GM18517 (cell line): ENCODE measurements around the gene TEX11.
"Not testable (repeated sequence)": the region's sequence is repeated elsewhere in the genome, so short reads cannot be mapped to it uniquely, and the experiment has no call there.

ENCODE experiments used
- ATAC-seq: cut with Tn5 transposase; IDR thresholded peaks from one replicate; pipeline ENCODE4 v1.9.1; 2021; ENCODE audit warnings: mild to moderate bottlenecking, moderate library complexity; ENCODE audit not compliant: unreplicated experiment

Gene TEX11

DNA sequence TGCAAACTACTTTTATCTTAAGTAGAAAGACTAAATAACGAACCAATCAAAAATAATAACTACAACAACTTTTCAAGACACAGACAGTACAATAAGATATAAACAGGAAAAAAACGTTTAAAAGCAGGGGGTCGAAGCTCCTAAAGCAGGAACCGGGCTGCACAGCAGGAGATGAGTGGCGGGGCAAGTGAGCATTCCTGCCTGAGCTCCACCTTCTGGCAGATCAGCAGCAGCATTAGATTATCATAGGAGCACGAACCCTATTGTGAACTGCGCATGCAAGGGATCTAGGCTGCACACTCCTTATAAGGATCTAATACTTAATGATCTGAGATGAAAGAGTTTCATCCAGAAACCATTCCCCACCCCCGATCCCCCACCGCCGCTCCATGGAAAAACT, 146.2 kb downstream of the TEX11 start:
- no peak for ATAC-seq

DNA sequence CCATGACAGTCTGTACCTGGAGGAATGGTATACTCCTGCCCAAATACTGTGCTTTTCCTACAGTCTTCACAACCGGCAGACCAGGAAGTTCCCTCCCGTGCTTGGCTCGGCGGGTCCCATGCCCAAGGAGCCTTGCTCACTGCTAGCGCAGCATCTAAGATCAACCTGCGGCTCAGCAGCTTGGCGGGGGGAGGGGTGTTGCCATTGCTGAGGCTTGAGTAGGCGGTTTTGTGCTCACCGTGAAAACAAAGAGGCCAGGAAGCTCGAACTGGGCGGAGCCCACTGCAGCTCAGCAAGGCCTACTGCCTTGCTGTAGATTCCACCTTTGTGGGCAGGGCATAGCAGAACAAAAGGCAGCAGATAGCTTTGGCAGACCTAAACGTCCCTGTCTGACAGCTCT, 152.7 kb downstream of the TEX11 start:
- no peak for ATAC-seq

DNA sequence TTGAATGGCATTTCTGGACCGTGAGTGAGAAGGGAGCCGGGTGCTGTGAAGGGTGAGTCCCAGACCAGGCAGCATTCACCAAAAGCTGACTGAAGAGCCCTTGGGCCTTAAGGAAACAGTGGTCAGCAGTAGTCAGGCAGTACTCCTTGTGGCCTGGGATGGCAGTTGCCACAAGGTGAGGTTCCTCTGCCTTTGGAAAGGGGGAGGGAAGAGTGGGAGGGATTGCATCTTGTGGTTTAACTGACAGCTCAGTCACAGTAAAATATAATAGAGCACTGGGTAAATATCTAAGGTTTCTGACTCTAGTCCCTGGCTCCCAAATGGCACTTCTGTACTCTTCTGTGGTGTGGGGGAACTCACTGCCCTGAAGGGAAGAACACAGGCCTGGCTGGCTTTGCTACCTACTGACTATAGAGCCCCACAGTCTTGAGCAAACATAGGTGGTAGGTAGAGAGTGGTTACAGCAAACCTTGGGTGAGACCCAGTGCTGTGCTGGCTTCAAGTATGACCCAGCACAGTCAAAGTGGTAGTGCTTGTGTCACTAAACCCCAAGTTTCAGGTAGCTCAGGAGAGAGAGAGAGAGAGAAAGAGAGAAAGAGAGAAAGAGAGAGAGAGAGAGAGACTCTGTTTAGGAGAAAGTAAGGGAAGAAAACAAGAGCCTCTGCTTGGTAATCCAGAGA, 154.2 kb downstream of the TEX11 start:
- no peak for ATAC-seq

DNA sequence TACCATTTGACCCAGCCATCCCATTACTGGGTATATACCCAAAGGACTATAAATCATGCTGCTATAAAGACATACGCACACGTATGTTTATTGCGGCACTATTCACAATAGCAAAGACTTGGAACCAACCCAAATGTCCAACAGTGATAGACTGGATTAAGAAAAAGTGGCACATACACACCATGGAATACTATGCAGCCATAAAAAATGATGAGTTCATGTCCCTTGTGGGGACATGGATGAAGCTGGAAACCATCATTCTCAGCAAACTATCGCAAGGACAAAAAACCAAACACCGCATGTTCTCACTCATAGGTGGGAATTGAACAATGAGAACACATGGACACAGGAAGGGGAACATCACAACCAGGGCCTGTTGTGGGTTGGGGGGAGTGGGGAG, 174.7 kb downstream of the TEX11 start:
- ATAC-seq: not testable (repeated sequence)

DNA sequence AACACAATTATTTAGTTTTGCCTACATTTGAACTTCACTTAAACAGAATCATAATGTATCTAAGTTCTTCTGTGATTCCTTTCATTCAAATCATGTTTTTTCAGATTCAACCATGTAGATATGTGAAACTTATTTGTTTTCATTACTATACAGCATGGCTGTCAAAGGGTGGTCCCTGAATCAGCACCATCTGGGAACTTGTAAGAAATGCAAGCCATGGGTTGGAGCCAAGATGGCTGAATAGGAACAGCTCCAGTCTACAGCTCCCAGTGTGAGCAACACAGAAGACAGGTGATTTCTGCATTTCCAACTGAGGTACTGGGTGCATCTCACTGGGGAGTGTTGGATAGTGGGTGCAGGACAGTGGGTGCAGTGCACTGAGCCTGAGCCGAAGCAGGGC, 180.6 kb downstream of the TEX11 start:
- ATAC-seq: not testable (repeated sequence)

DNA sequence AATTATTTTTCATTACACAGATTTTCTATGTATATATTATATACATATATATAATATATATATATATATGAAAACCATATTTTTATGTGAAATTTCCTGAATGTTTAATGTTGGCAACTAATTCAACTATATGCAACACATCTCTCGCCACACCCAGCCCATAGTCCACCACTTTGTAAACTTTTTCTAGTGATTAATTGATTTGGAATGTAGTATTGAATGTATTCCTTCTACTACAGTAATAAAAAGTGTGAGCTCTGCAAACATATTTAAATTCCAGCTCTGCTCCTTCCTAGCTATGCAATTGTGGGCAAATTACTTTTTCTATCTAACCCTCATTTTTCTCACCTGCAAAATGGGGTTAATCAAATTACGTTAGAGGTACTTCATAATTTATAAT, 187.8 kb downstream of the TEX11 start:
- no peak for ATAC-seq

DNA sequence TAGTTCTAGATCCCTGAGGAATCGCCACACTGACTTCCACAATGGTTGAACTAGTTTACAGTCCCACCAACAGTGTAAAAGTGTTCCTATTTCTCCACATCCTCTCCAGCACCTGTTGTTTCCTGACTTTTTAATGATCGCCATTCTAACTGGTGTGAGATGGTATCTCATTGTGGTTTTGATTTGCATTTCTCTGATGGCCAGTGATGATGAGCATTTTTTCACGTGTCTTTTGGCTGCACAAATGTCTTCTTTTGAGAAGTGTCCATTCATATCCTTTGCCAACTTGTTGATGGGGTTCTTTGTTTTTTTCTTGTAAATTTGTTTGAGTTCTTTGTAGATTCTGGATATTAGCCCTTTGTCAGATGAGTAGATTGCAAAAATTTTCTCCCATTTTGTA, 197.2 kb downstream of the TEX11 start:
- not testable (repeated sequence) for ATAC-seq

DNA sequence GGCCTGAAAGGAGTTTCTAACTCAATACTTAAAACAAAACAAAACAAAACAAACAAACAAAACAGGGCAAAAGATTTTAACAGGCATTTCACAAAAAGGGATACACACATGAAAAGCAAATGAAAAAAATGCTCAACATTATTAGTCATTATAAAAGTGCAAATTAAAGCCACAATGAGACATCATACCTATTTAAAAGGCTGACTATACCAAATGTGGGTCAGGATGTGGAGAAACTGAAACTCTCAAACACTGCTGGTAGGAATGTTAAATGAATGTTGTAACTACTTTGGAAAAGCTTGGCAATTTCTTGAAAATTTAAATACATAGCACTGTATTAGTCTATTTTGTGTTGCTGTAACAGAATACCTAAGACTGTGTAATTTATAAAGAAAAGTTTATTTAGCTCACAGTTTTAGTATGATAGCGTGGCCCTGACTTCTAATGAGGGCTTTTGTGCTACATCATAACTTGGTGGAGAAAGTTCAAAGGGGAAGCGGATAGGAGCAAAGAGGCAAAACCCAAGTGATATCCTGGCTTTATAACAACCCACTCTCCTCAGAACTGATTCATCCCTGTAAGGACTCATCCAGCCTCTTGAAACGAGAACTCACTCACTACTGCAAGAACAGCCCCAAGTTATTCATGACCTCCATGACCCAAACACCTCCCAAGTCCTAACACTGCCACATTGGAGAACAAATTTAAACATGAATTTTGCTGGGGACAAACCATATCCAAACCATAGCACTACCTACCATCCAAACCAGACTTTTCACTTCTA, 214.0 kb downstream of the TEX11 start:
- no peak for ATAC-seq

DNA sequence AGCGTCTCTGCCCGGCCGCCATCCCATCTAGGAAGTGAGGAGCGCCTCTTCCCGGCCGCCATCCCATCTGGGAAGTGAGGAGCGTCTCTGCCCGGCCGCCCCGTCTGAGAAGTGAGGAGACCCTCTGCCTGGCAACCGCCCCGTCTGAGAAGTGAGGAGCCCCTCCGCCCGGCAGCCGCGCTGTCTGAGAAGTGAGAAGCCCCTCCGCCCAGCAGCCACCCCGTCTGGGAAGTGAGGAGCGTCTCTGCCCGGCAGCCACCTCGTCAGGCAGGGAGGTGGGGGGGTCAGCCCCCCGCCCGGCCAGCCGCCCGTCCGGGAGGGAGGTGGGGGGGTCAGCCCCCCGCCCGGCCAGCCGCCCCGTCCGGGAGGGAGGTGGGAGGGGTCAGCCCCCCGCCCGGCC, 229.1 kb downstream of the TEX11 start:
- ATAC-seq: not testable (repeated sequence)

DNA sequence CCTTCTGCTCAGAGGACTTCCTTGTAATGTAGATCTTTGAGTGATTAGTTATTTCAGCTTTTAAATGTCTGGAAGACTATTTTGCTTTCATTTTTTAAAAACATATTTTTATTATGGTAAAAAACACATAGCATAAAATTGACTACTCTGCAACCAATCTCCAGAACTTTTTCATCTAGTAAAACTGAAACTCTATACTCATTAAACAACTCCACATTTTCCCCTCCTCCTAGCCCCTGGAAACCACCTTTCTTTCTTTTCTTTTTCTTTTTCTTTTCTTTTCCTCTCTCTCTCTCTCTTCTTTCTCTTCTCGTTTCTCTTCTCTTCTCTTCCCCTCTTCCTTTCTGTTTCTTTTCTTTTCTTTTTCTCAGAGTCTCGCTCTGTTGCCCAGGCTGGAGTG, 233.2 kb downstream of the TEX11 start:
- no peak for ATAC-seq

DNA sequence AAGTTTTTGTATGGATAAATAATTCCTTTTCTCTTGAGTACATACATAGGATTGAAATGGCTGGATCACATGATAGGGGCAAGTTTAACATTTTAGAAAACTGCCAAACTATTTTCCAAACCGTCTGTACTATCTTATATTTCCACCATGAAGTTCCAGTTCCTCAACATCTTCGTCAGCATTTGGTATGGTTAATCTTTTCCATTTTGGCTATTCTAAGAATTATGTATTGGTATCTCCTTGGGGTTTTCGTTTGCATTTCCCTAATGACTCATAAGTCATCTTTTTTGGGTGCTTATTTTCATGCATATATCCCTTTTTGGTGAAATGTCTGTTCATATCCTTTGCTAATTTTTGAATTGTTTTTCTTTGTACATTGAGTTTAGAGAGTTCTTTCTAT, 236.2 kb downstream of the TEX11 start:
- no peak for ATAC-seq

DNA sequence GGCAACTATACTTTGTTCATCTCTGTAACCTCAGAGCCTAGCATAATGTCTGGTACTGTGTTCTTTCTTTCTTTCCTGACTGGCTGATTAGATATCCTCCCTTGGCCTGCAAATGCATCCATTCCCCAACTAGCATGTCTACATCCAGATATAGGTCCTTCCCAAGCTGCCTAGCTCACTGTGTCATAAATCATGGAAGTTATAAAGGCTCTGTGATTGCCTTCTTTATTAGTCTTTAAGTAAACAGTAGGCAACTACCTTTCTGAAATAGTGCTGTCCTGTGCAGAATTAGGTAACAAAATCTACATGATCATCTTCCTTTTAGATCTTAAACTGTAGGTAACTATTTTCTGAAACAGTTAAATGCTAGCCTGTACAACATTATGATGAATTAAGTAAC, 239.4 kb downstream of the TEX11 start:
- no peak for ATAC-seq

DNA sequence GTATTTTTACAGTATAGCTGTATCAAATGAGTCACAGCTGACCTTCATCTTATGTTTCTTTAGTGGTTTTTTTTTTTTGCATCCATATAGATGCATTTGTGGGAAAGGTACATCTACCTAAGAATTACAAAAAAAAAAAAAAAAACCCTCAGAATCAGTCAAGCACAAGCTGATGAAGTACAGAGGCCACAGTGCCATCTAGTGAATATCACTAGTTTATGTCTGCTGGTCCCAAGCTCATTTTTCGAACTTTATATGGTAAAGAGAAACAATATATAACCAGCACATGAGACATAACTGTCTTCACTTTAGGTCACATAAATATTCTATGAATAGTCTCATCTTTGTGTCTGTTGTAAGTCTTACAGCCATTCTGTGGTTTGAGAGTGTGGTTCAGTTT, 243.8 kb downstream of the TEX11 start:
- ATAC-seq: no peak

DNA sequence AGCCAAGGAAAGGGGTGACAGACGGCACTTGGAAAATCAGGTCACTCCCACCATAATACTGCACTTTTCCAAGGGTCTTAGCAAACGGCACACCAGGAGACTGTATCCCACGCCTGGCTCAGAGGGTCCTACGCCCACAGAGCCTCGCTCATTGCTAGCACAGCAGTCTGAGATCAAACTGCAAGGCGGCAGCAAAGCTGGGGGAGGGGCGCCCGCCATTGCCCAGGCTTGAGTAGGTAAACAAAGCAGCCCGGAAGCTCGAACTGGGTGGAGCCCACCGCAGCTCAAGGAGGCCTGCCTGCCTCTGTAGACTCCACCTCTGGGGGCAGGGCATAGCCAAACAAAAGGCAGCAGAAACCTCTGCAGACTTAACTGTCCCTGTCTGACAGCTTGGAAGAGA, 247.4 kb downstream of the TEX11 start:
- not testable (repeated sequence) for ATAC-seq

DNA sequence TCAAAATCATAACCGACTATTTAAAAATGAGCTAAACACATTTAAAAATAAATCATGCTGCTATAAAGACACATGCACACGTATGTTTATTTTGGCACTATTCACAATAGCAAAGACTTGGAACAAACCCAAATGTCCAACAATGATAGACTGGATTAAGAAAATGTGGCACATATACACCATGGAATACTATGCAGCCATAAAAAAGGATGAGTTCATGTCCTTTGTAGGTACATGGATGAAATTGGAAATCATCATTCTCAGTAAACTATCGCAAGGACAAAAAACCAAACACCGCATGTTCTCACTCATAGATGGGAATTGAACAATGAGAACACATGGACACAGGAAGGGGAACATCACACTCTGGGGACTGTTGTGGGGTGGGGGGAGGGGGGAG, 251.0 kb downstream of the TEX11 start:
- not testable (repeated sequence) for ATAC-seq

DNA sequence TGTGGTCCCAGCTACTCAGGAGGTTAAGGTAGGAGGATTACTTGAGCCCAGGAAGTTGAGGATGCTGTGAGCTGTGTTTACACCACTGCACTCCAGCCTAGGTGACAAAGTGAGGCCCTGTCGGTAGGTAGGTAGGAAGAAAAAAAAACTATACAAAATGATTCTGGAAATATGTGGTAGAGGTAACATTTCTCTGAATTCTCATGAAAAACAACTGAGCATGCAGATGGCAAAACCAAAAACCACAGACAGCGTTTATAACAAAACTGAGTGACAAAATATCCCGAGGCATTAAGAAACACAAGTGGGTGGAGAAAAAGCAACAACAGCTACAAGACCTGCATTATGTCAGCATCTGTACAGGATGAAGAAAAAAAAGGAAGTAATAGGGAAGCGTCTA, 252.2 kb downstream of the TEX11 start:
- no peak for ATAC-seq

DNA sequence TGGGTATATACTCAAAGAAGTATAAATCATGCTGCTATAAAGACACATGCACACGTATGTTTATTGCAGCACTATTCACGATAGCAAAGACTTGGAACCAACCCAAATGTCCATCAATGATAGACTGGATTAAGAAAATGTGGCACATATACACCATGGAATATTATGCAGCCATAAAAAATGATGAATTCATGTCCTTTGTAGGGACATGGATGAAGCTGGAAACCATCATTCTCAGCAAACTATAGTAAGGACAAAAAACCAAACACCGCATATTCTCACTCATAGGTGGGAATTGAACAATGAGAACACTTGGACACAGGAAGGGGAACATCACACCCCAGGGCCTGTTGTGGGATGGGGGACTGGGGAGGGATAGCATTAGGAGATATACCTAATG, 260.6 kb downstream of the TEX11 start:
- ATAC-seq: not testable (repeated sequence)

DNA sequence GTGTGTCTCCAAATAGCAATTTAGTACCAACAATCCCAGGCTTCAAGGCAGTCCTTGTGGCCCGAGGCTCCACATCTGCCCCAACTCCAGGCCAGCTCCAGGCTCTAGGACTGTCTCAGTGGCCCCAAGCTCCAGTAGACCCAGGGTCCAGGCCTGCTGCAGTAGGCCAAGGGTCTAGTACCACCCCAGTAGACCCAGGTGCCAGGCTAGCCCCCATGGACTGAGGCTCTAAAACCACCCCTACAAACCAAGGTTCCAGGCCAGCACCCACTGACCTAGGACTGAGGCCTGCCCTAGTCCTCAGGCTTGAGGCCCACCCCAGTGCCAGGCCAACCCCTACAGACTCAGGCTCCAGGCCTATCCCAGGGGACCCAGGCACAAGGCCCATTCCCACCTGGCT, 272.3 kb downstream of the TEX11 start:
- no peak for ATAC-seq

DNA sequence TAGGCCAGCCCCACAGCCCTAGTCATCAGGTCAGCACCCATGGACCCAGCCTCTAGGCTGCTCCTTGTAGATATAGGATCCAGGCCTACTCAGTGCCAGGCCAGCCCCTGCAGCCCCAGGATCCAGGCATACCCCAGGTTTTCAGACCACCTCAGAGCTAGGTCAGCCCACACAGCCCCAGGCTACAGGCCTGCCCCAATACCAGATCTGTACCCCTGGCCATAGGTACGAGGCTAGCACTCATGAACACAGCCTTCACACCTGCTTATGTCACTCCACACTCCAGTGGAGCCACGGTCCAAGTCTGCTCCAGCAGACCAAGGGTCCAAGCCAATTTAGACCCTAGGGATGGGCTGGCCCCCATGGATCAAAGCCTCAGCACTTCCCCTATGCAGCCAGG, 272.8 kb downstream of the TEX11 start:
- no peak for ATAC-seq

DNA sequence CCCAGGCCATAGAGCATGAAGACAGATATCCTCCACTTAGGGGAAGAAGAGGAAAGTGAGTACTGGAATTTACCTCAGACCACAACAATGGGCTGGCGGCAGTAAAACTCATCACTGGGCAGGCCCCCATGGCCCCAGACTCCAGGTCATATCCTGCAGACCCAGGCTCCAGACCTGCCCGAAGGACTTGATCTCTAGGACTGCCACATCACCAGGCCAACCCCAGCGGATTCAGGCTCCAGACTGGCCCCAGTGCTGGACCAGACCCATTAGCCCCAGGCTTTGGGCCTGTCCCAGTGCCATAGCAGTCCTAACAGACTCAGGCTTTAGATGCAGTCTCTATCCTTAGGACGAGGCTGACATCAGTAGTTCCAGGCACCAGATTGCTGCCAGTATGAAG, 273.3 kb downstream of the TEX11 start:
- ATAC-seq: no peak

DNA sequence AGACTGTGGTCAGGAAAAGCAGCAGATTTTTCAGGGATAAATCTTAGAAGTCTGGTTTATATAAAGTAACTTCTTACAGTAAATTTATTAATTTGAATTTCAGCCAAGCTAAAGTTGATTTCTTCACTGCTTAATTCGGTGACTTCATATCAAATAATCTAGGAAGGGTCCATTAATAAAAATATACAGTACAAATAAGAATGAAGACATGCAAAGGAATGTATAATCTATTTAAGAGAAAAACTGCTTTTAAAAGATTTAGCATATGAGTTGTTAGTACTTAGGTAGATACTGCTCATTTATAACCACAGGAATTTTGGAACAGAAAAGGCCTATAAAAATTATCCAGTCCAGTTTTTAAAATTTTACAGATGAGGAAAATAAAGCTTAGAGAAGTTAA, 286.8 kb downstream of the TEX11 start:
- ATAC-seq: no peak

DNA sequence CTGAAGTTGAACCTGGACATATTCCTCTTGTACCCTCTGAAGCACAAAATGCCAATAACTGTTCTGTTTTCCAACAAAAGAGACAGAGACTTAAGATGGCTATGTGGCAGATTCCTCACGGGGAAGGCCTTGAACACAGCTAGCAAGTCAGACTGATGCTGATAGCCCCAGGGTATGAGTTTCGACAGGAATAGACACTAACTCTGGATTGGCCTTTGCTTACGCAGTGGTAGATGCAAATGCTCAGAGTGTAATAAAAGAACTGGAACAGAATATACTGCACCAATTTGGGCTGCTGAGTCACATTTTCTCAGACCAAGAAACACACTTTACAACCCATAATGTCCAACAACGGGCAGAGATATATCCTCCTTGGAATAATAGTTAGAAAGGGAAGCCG, 290.0 kb downstream of the TEX11 start:
- ATAC-seq: no peak

DNA sequence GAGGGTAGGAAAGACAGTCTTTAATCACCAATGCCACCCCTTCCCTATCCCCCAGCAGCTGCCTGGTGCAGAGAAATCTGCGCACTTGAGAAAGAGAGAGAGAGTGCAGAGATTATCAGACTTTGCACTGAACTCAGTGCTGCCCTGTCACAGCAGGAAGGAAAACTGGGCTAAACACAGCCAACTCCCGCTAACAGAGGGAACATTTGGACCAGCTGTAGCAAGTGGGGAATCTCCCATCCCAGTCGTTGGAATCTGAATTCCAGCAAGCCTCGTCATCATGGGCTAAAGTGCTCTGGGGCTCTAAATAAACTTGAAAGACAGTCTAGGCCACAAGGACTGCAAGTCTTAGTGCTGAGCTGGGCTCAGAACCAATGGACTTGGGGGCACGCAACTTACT, 295.2 kb downstream of the TEX11 start:
- ATAC-seq: no peak
